ENCODE measurements around the gene PLS1. TPM values are rescaled to one million over a fixed set of nuclear protein-coding genes. Genes with fewer than 3 reads are reported as not detected.
"Not testable (repeated sequence)": the region's sequence is repeated elsewhere in the genome, so short reads cannot be mapped to it uniquely, and the experiment has no call there.

The PLS1 gene
- total and polyA plus RNA-seq, 11 donors, result 0.80 to 3.7 (median 1.7) TPM

GRCh38 chr3:142709207-142709606 lies 113.0 kb downstream of the PLS1 start:
- TF ChIP-seq POLR2A (IDR thresholded peaks at IDR 0.05) (no peak), CTCF (IDR thresholded peaks at IDR 0.05) (no peak)
- H3K9me3 ChIP-seq, result no peaks in the 10 kb centered on the region
- ATAC-seq (no peak), DNase-seq (no peak)
- WGBS, 4 donors, result 94 to 96% (median 95%) methylated on average over 5 of the region's 5 CpGs
- no peaks in the 10 kb centered on the region for H3K4me1 ChIP-seq
- intact Hi-C loops (cut with DNase I), result no loop called here
- H3K27me3 ChIP-seq, result no peaks in the 10 kb centered on the region
- H3K36me3 ChIP-seq, result no peaks in the 10 kb centered on the region
- no peak overlapping the region for H3K27ac ChIP-seq
- no peak overlapping the region for H3K4me3 ChIP-seq

- H3K4me3 ChIP-seq; H3K4me1 ChIP-seq; H3K27ac ChIP-seq; intact Hi-C loops (cut with DNase I); H3K27me3 ChIP-seq; ATAC-seq; H3K9me3 ChIP-seq; DNase-seq; H3K36me3 ChIP-seq: not testable (repeated sequence)
- WGBS, 4 donors, result 87 to 95% (median 91%) methylated on average over 3 of the region's 3 CpGs
These were observed 118.7 kb downstream of the PLS1 start for GRCh38 chr3:142714882-142715281.

GRCh38 chr3:142716102-142716501 lies 119.9 kb downstream of the PLS1 start:
- 91 to 95% (median 93%) methylated on average over 4 of the region's 4 CpGs for WGBS, 4 donors
- ATAC-seq, result no peak

DNA sequence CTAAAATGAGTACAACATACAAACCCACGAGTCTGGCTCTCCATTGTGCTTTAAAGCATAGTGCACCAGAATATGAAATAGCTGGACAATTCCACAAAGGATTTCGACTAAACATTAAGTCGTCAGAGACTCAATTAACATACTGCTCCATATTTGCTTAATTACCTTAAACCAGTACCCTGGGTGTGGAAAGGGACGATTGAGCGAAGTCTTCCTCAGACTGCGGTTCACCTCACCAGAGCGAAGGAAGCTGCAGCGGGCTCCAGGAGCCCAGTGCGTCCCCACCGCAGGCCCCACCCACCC lies 127.4 kb downstream of the PLS1 start:
- intact Hi-C loops (cut with DNase I), result loop anchor here in 7 of 10 donors (5.0 to 10.0 kb wide), 6 partner anchors 126 to 281 kb away; partner anchors contain the start of genes PLS1 (in 4 of the 7) and U2SURP (in 2 of the 7)
- peaks cover 0 to 21% (median 6%) of the 10 kb centered on the region in 12 donors for H3K4me1 ChIP-seq
- H3K36me3 ChIP-seq, result peaks cover 0 to 3% (median 0%) of the 10 kb centered on the region in 9 donors
- peak overlapping the region; percentile 82 to 99 (median 91) for H3K27ac ChIP-seq
- 0 to 1% (median 0%) methylated on average over 10 of the region's 10 CpGs for WGBS, 4 donors
- peak overlapping the region; percentile 72 to 96 (median 80) for H3K4me3 ChIP-seq
- peaks cover 0 to 4% (median 0%) of the 10 kb centered on the region in 12 donors for H3K9me3 ChIP-seq
- peaks cover 0 to 14% (median 0%) of the 10 kb centered on the region in 9 donors for H3K27me3 ChIP-seq
- peak in 1 of 4 donors; percentile 19 for ATAC-seq
- TF ChIP-seq CTCF (IDR thresholded peaks at IDR 0.05) (no peak), POLR2A (IDR thresholded peaks at IDR 0.05) (no peak)
- DNase-seq, result no peak

More at GRCh38 chr3:142716102-142716501, 119.9 kb downstream of the PLS1 start:
- H3K4me3 ChIP-seq, result no peak overlapping the region
- no peaks in the 10 kb centered on the region for H3K4me1 ChIP-seq
- intact Hi-C loops (cut with DNase I), result no loop called here
- no peak for DNase-seq
- H3K9me3 ChIP-seq, result no peaks in the 10 kb centered on the region
- TF ChIP-seq POLR2A (IDR thresholded peaks at IDR 0.05) (no peak), CTCF (IDR thresholded peaks at IDR 0.05) (no peak)
- H3K27me3 ChIP-seq, result no peaks in the 10 kb centered on the region
- no peak overlapping the region for H3K27ac ChIP-seq
- H3K36me3 ChIP-seq, result no peaks in the 10 kb centered on the region

All from heart left ventricle (tissue), 16 donors.